Colonic mucosa (tissue), 4 donors: ENCODE results near the gene SLC25A25. TPM values are rescaled to one million over a fixed set of nuclear protein-coding genes. Genes with fewer than 3 reads are reported as not detected.
"Not testable (repeated sequence)": the region's sequence is repeated elsewhere in the genome, so short reads cannot be mapped to it uniquely, and the experiment has no call there.

Experiments used
- DNase-seq: peaks from one replicate; pipeline ENCODE4 v3.0.0-alpha.2; 2020
- H3K27ac ChIP-seq: fragments of 200-600 bp; one replicate; pipeline ENCODE4 v1.8.0; 2021
- H3K27me3 ChIP-seq: fragments of 200-600 bp; one replicate; pipeline ENCODE4 v1.8.0; 2021
- H3K36me3 ChIP-seq: fragments of 200-600 bp; one replicate; pipeline ENCODE4 v1.8.0; 2021
- H3K4me1 ChIP-seq: fragments of 200-600 bp; one replicate; pipeline ENCODE4 v1.8.0; 2021; ENCODE audit warnings: mild to moderate bottlenecking
- H3K4me3 ChIP-seq: fragments of 200-600 bp; one replicate; pipeline ENCODE4 v1.8.0; 2021
- H3K9ac ChIP-seq, 2 donors: one replicate each; pipeline ENCODE4 v1.7.0; 2013; ENCODE audit warnings: control low read depth in 2 of 2, low read depth in 2 of 2, low read length in 2 of 2
- H3K9me3 ChIP-seq: fragments of 200-600 bp; one replicate; pipeline ENCODE4 v1.8.0; 2021
- CTCF ChIP-seq: fragments of 200-600 bp; IDR thresholded peaks from one replicate; pipeline ENCODE4 v1.8.0; 2022; ENCODE audit warnings: antibody characterized with exemption, mild to moderate bottlenecking
- intact Hi-C: fragments of 100-400 bp; cut with DNase I; formaldehyde crosslinking; loops from one replicate; pipeline ENCODE4 v1.14.1; 2022
- total RNA-seq, 2 donors: library from RNA; stranded (reverse); fragmentation: NEBNext Ultra II Directional in 1 of 2; extraction: Animal tissue kit (Norgen Biotek cat#: 25700) in 1 of 2; gene quantifications; one replicate each; pipeline ENCODE4 v1.2.1, GENCODE V29; 2021
- donor health status: healthy.
- donor health status: DM: no; HTN: no; CAD: no.
- donor health status: DM: no; HTN: no; CAD: no.

SLC25A25 gene
- total RNA-seq, result 10 to 100 TPM; 12.3 to 19.7 TPM

- intact Hi-C loops, result no loop called here
- Histone ChIP-seq H3K4me1 (peaks cover 33% of the 10 kb centered on the region), H3K9me3 (no peaks in the 10 kb centered on the region), H3K4me3 (peak within 1 kb of the TSS; percentile 96), H3K27ac (peak within 1 kb of the TSS; percentile 100), H3K9ac (peak within 1 kb of the TSS; percentile 79 to 98), H3K27me3 (no peaks in the 10 kb centered on the region), H3K36me3 (no peaks in the 10 kb centered on the region)
- no peak for TF ChIP-seq CTCF
- peak; percentile 100 for DNase-seq
These were observed at the start of gene SLC25A25 for GRCh38 chr9:128067645-128068385. Gene SLC25A25, plus strand, starts transcription at chr9:128068232. Its CDS starts 88 bp downstream, at chr9:128068320.

- intact Hi-C loops, result no loop called here
- no peak overlapping the region for H3K27ac ChIP-seq
- H3K4me3 ChIP-seq, result no peak overlapping the region
- no peaks in the 10 kb centered on the region for H3K36me3 ChIP-seq
- no peaks in the 10 kb centered on the region for H3K9me3 ChIP-seq
- H3K4me1 ChIP-seq, result no peaks in the 10 kb centered on the region
- no peaks in the 10 kb centered on the region for H3K27me3 ChIP-seq
- H3K9ac ChIP-seq, result no peak overlapping the region
- DNase-seq, result no peak
- no peak for TF ChIP-seq CTCF
These were observed 47.3 kb upstream of the SLC25A25 start for GRCh38 chr9:128020692-128021091.

GRCh38 chr9:128021098-128021497 is 46.9 kb upstream of the SLC25A25 start:
- no peaks in the 10 kb centered on the region for H3K36me3 ChIP-seq
- DNase-seq, result no peak

GRCh38 chr9:128022886-128023285 is 45.1 kb upstream of the SLC25A25 start:
- H3K36me3 ChIP-seq, result no peaks in the 10 kb centered on the region
- no peaks in the 10 kb centered on the region for H3K9me3 ChIP-seq
- no peak overlapping the region for H3K4me3 ChIP-seq
- DNase-seq, result no peak
- intact Hi-C loops, result no loop called here
- no peaks in the 10 kb centered on the region for H3K4me1 ChIP-seq
- TF ChIP-seq CTCF, result no peak
- no peak overlapping the region for H3K9ac ChIP-seq
- no peaks in the 10 kb centered on the region for H3K27me3 ChIP-seq
- no peak overlapping the region for H3K27ac ChIP-seq

More at GRCh38 chr9:128021098-128021497, 46.9 kb upstream of the SLC25A25 start:
- TF ChIP-seq CTCF, result no peak
- intact Hi-C loops, result no loop called here
- Histone ChIP-seq H3K4me1 (no peaks in the 10 kb centered on the region), H3K9ac (no peak overlapping the region), H3K27me3 (no peaks in the 10 kb centered on the region), H3K4me3 (no peak overlapping the region), H3K9me3 (no peaks in the 10 kb centered on the region), H3K27ac (no peak overlapping the region)

- DNase-seq, H3K27me3 ChIP-seq, H3K27ac ChIP-seq, H3K4me1 ChIP-seq, H3K9me3 ChIP-seq, H3K9ac ChIP-seq, H3K36me3 ChIP-seq, H3K4me3 ChIP-seq, intact Hi-C loops: not testable (repeated sequence)
These were observed 44.4 kb upstream of the SLC25A25 start for GRCh38 chr9:128023671-128024070.

GRCh38 chr9:128024761-128025308 is 43.2 kb upstream of the SLC25A25 start:
- Histone ChIP-seq H3K27me3 (no peaks in the 10 kb centered on the region), H3K9me3 (no peaks in the 10 kb centered on the region), H3K9ac (no peak overlapping the region), H3K4me3 (no peak overlapping the region), H3K36me3 (no peaks in the 10 kb centered on the region), H3K4me1 (no peaks in the 10 kb centered on the region), H3K27ac (no peak overlapping the region)
- TF ChIP-seq CTCF, result no peak
- intact Hi-C loops, result no loop called here
- no peak for DNase-seq
